Ovary (tissue), 3 donors: ENCODE measurements around the gene DYNC1I1.

Experiments
- EP300 ChIP-seq: sonication (generic); formaldehyde crosslinking; IDR thresholded peaks from one replicate; pipeline ENCODE4 v1.6.1; 2017; ENCODE audit warnings: antibody characterized with exemption
- POLR2A ChIP-seq: fragments of 450-650 bp; IDR thresholded peaks from one replicate; pipeline ENCODE4 v1.6.1; 2017; ENCODE audit warnings: antibody characterized with exemption, mild to moderate bottlenecking, moderate library complexity
- TF ChIP-seq, protein P1 (sequence below), 3 donors: fragments of 450-650 bp in 2 of 3; fragments of 200-600 bp in 1 of 3; IDR thresholded peaks; one replicate each; pipeline versions ENCODE4 v1.5.1 to v1.8.0; 2016 to 2022; ENCODE audit warnings: antibody characterized with exemption in 3 of 3, mild to moderate bottlenecking in 1 of 3
- donor health status: DM: no; HTN: no; CAD: no.

DNA sequence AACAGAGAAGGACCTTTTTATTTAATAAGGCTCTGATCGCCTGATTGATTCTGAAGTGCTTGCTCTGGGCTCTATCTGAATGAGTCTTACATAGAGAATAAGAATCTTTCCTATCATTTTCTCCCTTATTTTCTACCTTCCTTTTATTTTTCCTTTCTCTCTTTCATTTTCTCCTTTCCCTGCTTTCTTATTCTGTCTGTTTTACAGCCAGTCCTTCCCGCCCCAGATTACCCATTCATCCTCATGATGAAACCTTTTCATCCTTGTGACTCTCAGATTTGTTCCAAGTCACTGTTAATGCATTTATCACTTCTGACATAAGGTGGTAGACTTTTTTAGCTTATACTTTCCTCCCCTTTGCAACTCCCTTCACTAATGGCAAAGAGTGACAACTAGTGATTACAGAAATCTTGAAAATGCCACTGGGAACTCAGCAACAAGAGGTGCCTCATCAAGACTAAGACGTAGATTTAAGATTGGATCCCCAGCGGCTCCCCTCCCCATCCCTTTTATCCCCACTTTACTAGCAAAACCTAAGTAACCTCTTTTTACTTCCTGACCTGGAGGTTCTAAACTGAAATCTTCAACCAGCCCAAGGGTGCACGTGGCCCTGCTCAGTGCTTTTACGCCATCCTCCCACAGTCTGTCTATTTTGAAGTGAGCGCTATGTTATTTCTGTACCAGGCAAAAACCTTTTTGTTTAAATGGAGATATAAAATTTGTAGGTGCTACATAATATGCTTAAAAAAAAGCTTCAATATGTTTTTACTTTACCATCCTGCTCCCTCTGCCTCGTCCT lies 179.8 kb downstream of the DYNC1I1 start:
- TF ChIP-seq, protein P1, sequence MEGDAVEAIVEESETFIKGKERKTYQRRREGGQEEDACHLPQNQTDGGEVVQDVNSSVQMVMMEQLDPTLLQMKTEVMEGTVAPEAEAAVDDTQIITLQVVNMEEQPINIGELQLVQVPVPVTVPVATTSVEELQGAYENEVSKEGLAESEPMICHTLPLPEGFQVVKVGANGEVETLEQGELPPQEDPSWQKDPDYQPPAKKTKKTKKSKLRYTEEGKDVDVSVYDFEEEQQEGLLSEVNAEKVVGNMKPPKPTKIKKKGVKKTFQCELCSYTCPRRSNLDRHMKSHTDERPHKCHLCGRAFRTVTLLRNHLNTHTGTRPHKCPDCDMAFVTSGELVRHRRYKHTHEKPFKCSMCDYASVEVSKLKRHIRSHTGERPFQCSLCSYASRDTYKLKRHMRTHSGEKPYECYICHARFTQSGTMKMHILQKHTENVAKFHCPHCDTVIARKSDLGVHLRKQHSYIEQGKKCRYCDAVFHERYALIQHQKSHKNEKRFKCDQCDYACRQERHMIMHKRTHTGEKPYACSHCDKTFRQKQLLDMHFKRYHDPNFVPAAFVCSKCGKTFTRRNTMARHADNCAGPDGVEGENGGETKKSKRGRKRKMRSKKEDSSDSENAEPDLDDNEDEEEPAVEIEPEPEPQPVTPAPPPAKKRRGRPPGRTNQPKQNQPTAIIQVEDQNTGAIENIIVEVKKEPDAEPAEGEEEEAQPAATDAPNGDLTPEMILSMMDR (IDR thresholded peaks at IDR 0.05): no peak
- no peak for TF ChIP-seq POLR2A
- no peak for TF ChIP-seq EP300
